BE2C (cell line): ENCODE data around the gene FHDC1.

Experiments
- DNase-seq: peaks from one replicate; pipeline ENCODE4 v3.0.0-alpha.2; 2020
- H3K27me3 ChIP-seq: fragments of 250-450 bp; sonication (Bioruptor Pico); 2 replicates; pipeline ENCODE4 v1.5.1; 2020; ENCODE audit warnings: mild to moderate bottlenecking
- H3K36me3 ChIP-seq: fragments of 250-450 bp; sonication (Bioruptor Pico); 2 replicates; pipeline ENCODE4 v1.5.1; 2020; ENCODE audit warnings: mild to moderate bottlenecking
- H3K4me1 ChIP-seq: fragments of 250-450 bp; sonication (Bioruptor Pico); 2 replicates; pipeline ENCODE4 v1.5.1; 2020
- H3K4me3 ChIP-seq: 2 replicates; pipeline ENCODE4 v1.5.1; 2011; ENCODE audit warnings: low read depth, low read length
- H3K9me3 ChIP-seq: fragments of 250-450 bp; sonication (Bioruptor Pico); 2 replicates; pipeline ENCODE4 v1.5.1; 2020
- CTCF ChIP-seq: IDR thresholded peaks from 2 replicates; pipeline ENCODE4 v1.5.1; 2012; ENCODE audit warnings: mild to moderate bottlenecking, low read depth, low read length

Gene FHDC1

GRCh38 chr4:152988721-152989553 is 52.8 kb downstream of the FHDC1 start:
- Histone ChIP-seq H3K36me3 (no peaks in the 10 kb centered on the region), H3K27me3 (no peaks in the 10 kb centered on the region), H3K4me1 (no peaks in the 10 kb centered on the region), H3K4me3 (no peak overlapping the region), H3K9me3 (no peaks in the 10 kb centered on the region)
- no peak for DNase-seq
- TF ChIP-seq CTCF, result no peak

- H3K4me1 ChIP-seq, result no peaks in the 10 kb centered on the region
- no peaks in the 10 kb centered on the region for H3K36me3 ChIP-seq
- no peak for TF ChIP-seq CTCF
- H3K4me3 ChIP-seq, result no peak overlapping the region
- no peak for DNase-seq
- H3K9me3 ChIP-seq, result no peaks in the 10 kb centered on the region
- no peaks in the 10 kb centered on the region for H3K27me3 ChIP-seq
Measured at GRCh38 chr4:152989554-152989970, 53.4 kb downstream of the FHDC1 start.

- H3K4me1 ChIP-seq, result no peaks in the 10 kb centered on the region
- no peak for TF ChIP-seq CTCF
- no peak for DNase-seq
- no peaks in the 10 kb centered on the region for H3K36me3 ChIP-seq
- H3K4me3 ChIP-seq, result no peak overlapping the region
- no peaks in the 10 kb centered on the region for H3K27me3 ChIP-seq
- H3K9me3 ChIP-seq, result no peaks in the 10 kb centered on the region
Measured at GRCh38 chr4:152990471-152991131, 54.5 kb downstream of the FHDC1 start.

- Histone ChIP-seq H3K27me3 (no peaks in the 10 kb centered on the region), H3K4me1 (no peaks in the 10 kb centered on the region), H3K9me3 (no peaks in the 10 kb centered on the region), H3K36me3 (no peaks in the 10 kb centered on the region), H3K4me3 (no peak overlapping the region)
- no peak for TF ChIP-seq CTCF
- no peak for DNase-seq
Measured at GRCh38 chr4:152991398-152991797, 55.3 kb downstream of the FHDC1 start.

GRCh38 chr4:152992027-152992426 is 55.9 kb downstream of the FHDC1 start:
- Histone ChIP-seq H3K4me3 (no peak overlapping the region), H3K27me3 (no peaks in the 10 kb centered on the region), H3K36me3 (no peaks in the 10 kb centered on the region), H3K4me1 (no peaks in the 10 kb centered on the region), H3K9me3 (no peaks in the 10 kb centered on the region)
- no peak for TF ChIP-seq CTCF
- no peak for DNase-seq

GRCh38 chr4:152992466-152992865 is 56.3 kb downstream of the FHDC1 start:
- H3K27me3 ChIP-seq, result no peaks in the 10 kb centered on the region
- no peak for TF ChIP-seq CTCF
- no peaks in the 10 kb centered on the region for H3K4me1 ChIP-seq
- no peaks in the 10 kb centered on the region for H3K9me3 ChIP-seq
- H3K36me3 ChIP-seq, result no peaks in the 10 kb centered on the region
- no peak overlapping the region for H3K4me3 ChIP-seq
- no peak for DNase-seq
